Neuronal stem cell (in vitro differentiated cells): Measurements from ENCODE around the gene STEAP1B.

ENCODE experiments used
- DNase-seq: peaks from one replicate; pipeline ENCODE4 v3.0.0-alpha.2; 2013; ENCODE audit warnings: low spot score
- H2AFZ ChIP-seq: one replicate; pipeline ENCODE4 v1.6.1; 2013; ENCODE audit warnings: mild to moderate bottlenecking, low read length, inconsistent platforms
- H2AK5ac ChIP-seq: 2 replicates; pipeline ENCODE4 v1.6.1; 2013; ENCODE audit warnings: low read depth, mild to moderate bottlenecking, inconsistent platforms, low read length, moderate library complexity, mixed read lengths
- H2BK120ac ChIP-seq: 2 replicates; pipeline ENCODE4 v1.6.1; 2013; ENCODE audit warnings: low read depth, mild to moderate bottlenecking, inconsistent platforms, low read length, moderate library complexity, mixed read lengths
- H2BK12ac ChIP-seq: one replicate; pipeline ENCODE4 v1.6.1; 2013; ENCODE audit warnings: low read length, inconsistent platforms
- H2BK15ac ChIP-seq: 2 replicates; pipeline ENCODE4 v1.6.1; 2013; ENCODE audit warnings: mild to moderate bottlenecking, low read length, inconsistent platforms, mixed read lengths
- H2BK5ac ChIP-seq: one replicate; pipeline ENCODE4 v1.6.1; 2013; ENCODE audit warnings: inconsistent platforms, mild to moderate bottlenecking, low read length, moderate library complexity
- H3K14ac ChIP-seq: one replicate; pipeline ENCODE4 v1.6.1; 2013; ENCODE audit warnings: low read length, inconsistent platforms
- H3K18ac ChIP-seq: 2 replicates; pipeline ENCODE4 v1.6.1; 2013; ENCODE audit warnings: low read length, inconsistent platforms
- H3K23ac ChIP-seq: 2 replicates; pipeline ENCODE4 v1.6.1; 2013; ENCODE audit warnings: low read depth, mild to moderate bottlenecking, mixed read lengths, low read length, inconsistent platforms; ENCODE audit not compliant: poor library complexity
- H3K27ac ChIP-seq: replicated peaks from 3 replicates; pipeline ENCODE4 v1.5.1; 2013; ENCODE audit warnings: low read length, inconsistent platforms
- H3K27me3 ChIP-seq, 3 experiments: 2 replicates each; pipeline ENCODE4 v1.6.1; 2013; ENCODE audit warnings: low read length in 3 of 3, mild to moderate bottlenecking in 2 of 3, inconsistent platforms in 1 of 3, low read depth in 1 of 3, mixed read lengths in 1 of 3, moderate library complexity in 1 of 3; ENCODE audit not compliant: control insufficient read depth in 3 of 3, insufficient read depth in 3 of 3
- H3K36me3 ChIP-seq, 2 donors: replicated peaks in 1 of 2; 2 replicates each; pipeline ENCODE4 v1.6.1; 2013; ENCODE audit warnings: low read length in 2 of 2; ENCODE audit not compliant: control insufficient read depth in 2 of 2, insufficient read depth in 2 of 2
- H3K4ac ChIP-seq: 2 replicates; pipeline ENCODE4 v1.6.1; 2013; ENCODE audit warnings: inconsistent platforms, mild to moderate bottlenecking, low read length, moderate library complexity
- H3K4me1 ChIP-seq, 2 donors: 1 replicate in 1 of 2; 2 replicates in 1 of 2; pipeline ENCODE4 v1.6.1; 2013; ENCODE audit warnings: low read length in 2 of 2, low read depth in 1 of 2; ENCODE audit not compliant: control insufficient read depth in 2 of 2, insufficient read depth in 1 of 2
- H3K4me2 ChIP-seq: one replicate; pipeline ENCODE4 v1.6.1; 2013; ENCODE audit warnings: mild to moderate bottlenecking, low read length, inconsistent platforms; ENCODE audit not compliant: insufficient read depth, poor library complexity, severe bottlenecking
- H3K4me3 ChIP-seq, 2 donors: 2 replicates each; pipeline ENCODE4 v1.5.1; 2013; ENCODE audit warnings: low read length in 2 of 2, mild to moderate bottlenecking in 2 of 2, inconsistent platforms in 1 of 2, moderate library complexity in 1 of 2
- H3K79me1 ChIP-seq: one replicate; pipeline ENCODE4 v1.6.1; 2013; ENCODE audit warnings: low read depth, mild to moderate bottlenecking, inconsistent platforms, low read length, moderate library complexity
- H3K9ac ChIP-seq: one replicate; pipeline ENCODE4 v1.6.1; 2013; ENCODE audit warnings: mild to moderate bottlenecking, low read depth, low read length, inconsistent platforms; ENCODE audit not compliant: poor library complexity
- H3K9me3 ChIP-seq, 2 donors: replicated peaks in 1 of 2; 2 replicates each; pipeline versions ENCODE3 to v1.6.1; 2013; ENCODE audit warnings: low read length in 2 of 2, mild to moderate bottlenecking in 2 of 2, inconsistent platforms in 1 of 2, low read depth in 1 of 2, mixed read lengths in 1 of 2, moderate library complexity in 1 of 2; ENCODE audit not compliant: control insufficient read depth in 2 of 2, insufficient read depth in 1 of 2
- H4K8ac ChIP-seq: one replicate; pipeline ENCODE4 v1.6.1; 2013; ENCODE audit warnings: low read depth, mild to moderate bottlenecking, inconsistent platforms, low read length, moderate library complexity
- H4K91ac ChIP-seq: one replicate; pipeline ENCODE4 v1.6.1; 2013; ENCODE audit warnings: low read length, low read depth, mild to moderate bottlenecking, inconsistent platforms; ENCODE audit not compliant: poor library complexity
- WGBS, 2 donors: extraction: QIAGEN DNeasy Blood & Tissue Kit; methylation state at CpG; one replicate each; pipeline ENCODE4 v1.1.7; 2013; ENCODE audit warnings: missing lambda C conversion rate in 2 of 2, mixed read lengths in 1 of 2; ENCODE audit not compliant: insufficient read length in 2 of 2, insufficient replicate concordance in 1 of 2; ENCODE audit errors: extremely low coverage in 2 of 2; 5-methylcytosine and 5-hydroxymethylcytosine counted together

The STEAP1B gene

GRCh38 chr7:22442882-22443369 is 57.1 kb downstream of the STEAP1B start:
- H3K79me1 ChIP-seq, result no peaks in the 10 kb centered on the region
- H3K4me1 ChIP-seq, result peaks cover 0 to 8% of the 10 kb centered on the region in 2 donors
- no CpG with 5 or more reads among the region's 3 CpGs for WGBS, 2 donors
- no peak for DNase-seq
- no peak overlapping the region for H2BK12ac ChIP-seq
- H3K27ac ChIP-seq, result no peak overlapping the region
- no peak overlapping the region for H4K91ac ChIP-seq
- H3K9me3 ChIP-seq, result peaks cover 0 to 1% of the 10 kb centered on the region in 2 donors
- no peak overlapping the region for H3K9ac ChIP-seq
- H3K14ac ChIP-seq, result no peak overlapping the region
- H2AFZ ChIP-seq, result no peak overlapping the region
- no peak overlapping the region for H2BK5ac ChIP-seq
- H4K8ac ChIP-seq, result no peak overlapping the region
- no peak overlapping the region for H3K4me3 ChIP-seq
- H2BK120ac ChIP-seq, result no peak overlapping the region
- no peaks in the 10 kb centered on the region for H3K27me3 ChIP-seq
- H3K23ac ChIP-seq, result no peak overlapping the region
- H2BK15ac ChIP-seq, result no peak overlapping the region
- no peak overlapping the region for H3K4me2 ChIP-seq
- H2AK5ac ChIP-seq, result no peak overlapping the region
- H3K18ac ChIP-seq, result no peak overlapping the region
- H3K36me3 ChIP-seq, result no peaks in the 10 kb centered on the region
- no peak overlapping the region for H3K4ac ChIP-seq

GRCh38 chr7:22442187-22442881 is 57.7 kb downstream of the STEAP1B start:
- Histone ChIP-seq H2BK120ac (no peak overlapping the region), H3K27ac (no peak overlapping the region), H3K4ac (no peak overlapping the region), H2AK5ac (no peak overlapping the region), H2AFZ (no peak overlapping the region), H3K18ac (no peak overlapping the region), H4K91ac (no peak overlapping the region), H3K14ac (no peak overlapping the region), H3K9ac (no peak overlapping the region), H3K79me1 (no peaks in the 10 kb centered on the region), H3K4me1 (peaks cover 0 to 8% of the 10 kb centered on the region in 2 donors), H3K4me2 (no peak overlapping the region), H3K4me3 (no peak overlapping the region), H2BK12ac (no peak overlapping the region), H2BK15ac (no peak overlapping the region), H3K36me3 (no peaks in the 10 kb centered on the region), H3K23ac (no peak overlapping the region), H3K27me3 (no peaks in the 10 kb centered on the region), H3K9me3 (peaks cover 0 to 1% of the 10 kb centered on the region in 2 donors), H2BK5ac (no peak overlapping the region), H4K8ac (no peak overlapping the region)
- no peak for DNase-seq
- no CpG with 5 or more reads among the region's 8 CpGs for WGBS, 2 donors

- H3K9me3 ChIP-seq, result peaks cover 0 to 1% of the 10 kb centered on the region in 2 donors
- no peak overlapping the region for H2BK15ac ChIP-seq
- H3K36me3 ChIP-seq, result no peaks in the 10 kb centered on the region
- H3K4me2 ChIP-seq, result no peak overlapping the region
- no peak overlapping the region for H3K23ac ChIP-seq
- no peak overlapping the region for H2BK5ac ChIP-seq
- H2BK120ac ChIP-seq, result no peak overlapping the region
- no peak overlapping the region for H2BK12ac ChIP-seq
- WGBS, 2 donors, result no CpG with 5 or more reads among the region's 3 CpGs
- H3K4me1 ChIP-seq, result peaks cover 0 to 8% of the 10 kb centered on the region in 2 donors
- no peak overlapping the region for H4K91ac ChIP-seq
- no peak for DNase-seq
- H3K4ac ChIP-seq, result no peak overlapping the region
- no peak overlapping the region for H3K27ac ChIP-seq
- no peaks in the 10 kb centered on the region for H3K79me1 ChIP-seq
- no peak overlapping the region for H3K14ac ChIP-seq
- H2AK5ac ChIP-seq, result no peak overlapping the region
- H3K9ac ChIP-seq, result no peak overlapping the region
- no peak overlapping the region for H3K18ac ChIP-seq
- H4K8ac ChIP-seq, result no peak overlapping the region
- H3K4me3 ChIP-seq, result no peak overlapping the region
- no peaks in the 10 kb centered on the region for H3K27me3 ChIP-seq
- no peak overlapping the region for H2AFZ ChIP-seq
Observed at GRCh38 chr7:22441157-22441556, 58.8 kb downstream of the STEAP1B start.

- H3K27me3 ChIP-seq, result no peaks in the 10 kb centered on the region
- H3K23ac ChIP-seq, result no peak overlapping the region
- H4K91ac ChIP-seq, result no peak overlapping the region
- H2AK5ac ChIP-seq, result no peak overlapping the region
- H3K27ac ChIP-seq, result no peak overlapping the region
- no peak overlapping the region for H2BK5ac ChIP-seq
- no peak overlapping the region for H2BK12ac ChIP-seq
- H3K9ac ChIP-seq, result no peak overlapping the region
- H3K9me3 ChIP-seq, result peaks cover 0 to 3% of the 10 kb centered on the region in 2 donors
- H3K4me1 ChIP-seq, result peaks cover 0 to 7% of the 10 kb centered on the region in 2 donors
- no peak overlapping the region for H3K4ac ChIP-seq
- H2AFZ ChIP-seq, result no peak overlapping the region
- no peak for DNase-seq
- H3K18ac ChIP-seq, result no peak overlapping the region
- H3K4me3 ChIP-seq, result no peak overlapping the region
- no peaks in the 10 kb centered on the region for H3K36me3 ChIP-seq
- no peak overlapping the region for H4K8ac ChIP-seq
- whole genome bisulfite sequencing, 2 donors, result no CpG with 5 or more reads among the region's 3 CpGs
- no peak overlapping the region for H3K14ac ChIP-seq
- no peak overlapping the region for H2BK120ac ChIP-seq
- H3K79me1 ChIP-seq, result no peaks in the 10 kb centered on the region
- no peak overlapping the region for H2BK15ac ChIP-seq
- no peak overlapping the region for H3K4me2 ChIP-seq
Observed at GRCh38 chr7:22438994-22439393, 61.0 kb downstream of the STEAP1B start.
